Left lung (tissue), 14 donors: Measurements from ENCODE around the gene GFY. TPM values are rescaled to one million over a fixed set of nuclear protein-coding genes. Genes with fewer than 3 reads are reported as not detected.

ENCODE experiments used
- ATAC-seq: fragments of 200-7000 bp; cut with Tn5 transposase; one replicate; pipeline ENCODE4 v1.9.1; 2020; ENCODE audit warnings: moderate library complexity
- DNase-seq, 4 donors: peaks; one replicate each; pipeline ENCODE4 v3.0.0-alpha.2; 2013 to 2020
- H3K27ac ChIP-seq, 2 donors: fragments of 200-600 bp; sonication (generic) in 1 of 2; one replicate each; pipeline versions ENCODE4 v1.5.0 to v1.8.0; 2020 to 2021
- H3K27me3 ChIP-seq, 2 donors: fragments of 200-600 bp; sonication (generic) in 1 of 2; one replicate each; pipeline versions ENCODE4 v1.5.0 to v1.8.0; 2020 to 2021
- H3K36me3 ChIP-seq, 2 donors: fragments of 200-600 bp; sonication (generic) in 1 of 2; one replicate each; pipeline versions ENCODE4 v1.5.0 to v1.8.0; 2020 to 2021
- H3K4me1 ChIP-seq, 2 donors: fragments of 200-600 bp; one replicate each; pipeline ENCODE4 v1.8.0; 2021
- H3K4me3 ChIP-seq, 2 donors: fragments of 200-600 bp; sonication (generic) in 1 of 2; one replicate each; pipeline versions ENCODE4 v1.5.0 to v1.8.0; 2020 to 2021; ENCODE audit warnings: mild to moderate bottlenecking in 1 of 2
- H3K9me3 ChIP-seq, 2 donors: fragments of 200-600 bp; sonication (generic) in 1 of 2; one replicate each; pipeline versions ENCODE4 v1.5.0 to v1.8.0; 2020 to 2021
- CTCF ChIP-seq, 2 donors: fragments of 200-600 bp; sonication (generic) in 1 of 2; IDR thresholded peaks; one replicate each; pipeline versions ENCODE4 v1.5.0 to v1.8.0; 2021; ENCODE audit warnings: antibody characterized with exemption in 2 of 2
- intact Hi-C, 2 donors: fragments of 100-400 bp; cut with DNase I; formaldehyde crosslinking; loops; one replicate each; pipeline versions ENCODE4 v1.11.2 to v1.14.2; 2022
- long read RNA-seq, 12 donors: library from polyadenylated mRNA in 2 of 12; unstranded in 2 of 12; transcript quantifications; one replicate each; pipeline ENCODE4 v2.0.0 and lab custom pipeline, GENCODE V29; 2019 to 2026
- polyA plus RNA-seq, 6 donors: library from polyadenylated mRNA; unstranded; fragments of 120-200 nt; gene quantifications; one replicate each; pipeline ENCODE4 v1.2.1, GENCODE V29; 2013; ENCODE audit not compliant: insufficient read length in 6 of 6
- total RNA-seq, 2 donors: library from RNA; stranded (reverse); fragmentation: NEBNext Ultra II Directional; extraction: Animal tissue kit (Norgen Biotek cat#: 25700); gene quantifications; one replicate each; pipeline ENCODE4 v1.2.1, GENCODE V29; 2021
- donor health status: DM: no; HTN: yes; CAD: no.
- donor health status: DM: no; HTN: no; CAD: no.

GFY gene
- total RNA-seq (not detected), polyA plus RNA-seq (not detected)
- long read RNA-seq, donor 1, result 0 reads
- long read RNA-seq, donor 2, result 0 reads
- long read RNA-seq, donor 3, result 0 reads
- long read RNA-seq, donor 4, result 0 reads
- long read RNA-seq, donor 5, result 0 reads
- long read RNA-seq, donor 6, result 0 reads
- long read RNA-seq, donor 7, result 0 reads
- long read RNA-seq, donor 8, result 0 reads
- long read RNA-seq, donor 9, result 0 reads
- long read RNA-seq, donor 10, result 0 reads
- long read RNA-seq, donor 11, result 0 reads
- long read RNA-seq, donor 12, result 0 reads

GRCh38 chr19:49425178-49425577, at the start of gene GFY:
Gene GFY (plus strand): TSS chr19:49425388. CDS start chr19:49426431, 1,043 bp downstream.
- H3K27ac ChIP-seq, result no peak within 1 kb of the TSS
- H3K4me1 ChIP-seq, result peaks cover 7 to 37% of the 10 kb centered on the region in 2 donors
- TF ChIP-seq CTCF (IDR thresholded peaks at IDR 0.05), result no peak
- DNase-seq, result no peak
- H3K36me3 ChIP-seq, result no peaks in the 10 kb centered on the region
- peaks cover 83 to 100% of the 10 kb centered on the region in 2 donors for H3K27me3 ChIP-seq
- H3K4me3 ChIP-seq, result no peak within 1 kb of the TSS
- intact Hi-C loops, result no loop called here
- ATAC-seq, result no peak
- no peaks in the 10 kb centered on the region for H3K9me3 ChIP-seq

DNA sequence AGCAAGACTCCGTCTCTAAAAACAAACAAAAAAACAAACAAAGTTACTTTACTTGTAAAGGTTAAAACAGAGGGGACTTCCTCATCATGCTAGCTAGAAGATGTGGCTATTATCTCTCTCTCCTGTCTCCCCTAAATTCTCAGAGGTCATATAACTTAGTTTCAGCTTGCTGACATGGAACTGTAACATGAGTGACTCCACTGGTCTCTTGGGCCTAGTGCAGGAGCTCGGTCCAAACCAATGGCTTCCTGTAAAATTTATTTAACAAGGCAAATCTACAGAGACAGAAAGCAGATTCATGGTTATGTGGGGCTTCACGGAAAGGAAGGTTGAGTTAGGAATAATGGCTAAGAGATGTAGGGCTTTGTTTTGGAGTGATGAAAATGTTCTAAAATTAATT, 46.7 kb upstream of the GFY start:
- H3K9me3 ChIP-seq, result peaks cover 0 to 11% of the 10 kb centered on the region in 2 donors
- intact Hi-C loops, result no loop called here

GRCh38 chr19:49380391-49380790, 44.8 kb upstream of the GFY start:
- Histone ChIP-seq H3K9me3 (peaks cover 0 to 11% of the 10 kb centered on the region in 2 donors), H3K4me3 (no peak overlapping the region), H3K27ac (no peak overlapping the region), H3K36me3 (no peaks in the 10 kb centered on the region), H3K27me3 (peaks cover 0 to 4% of the 10 kb centered on the region in 2 donors), H3K4me1 (no peaks in the 10 kb centered on the region)
- no peak for TF ChIP-seq CTCF (IDR thresholded peaks at IDR 0.05)
- ATAC-seq, result no peak
- intact Hi-C loops, result no loop called here
- DNase-seq, result no peak

More for the DNA sequence above, 46.7 kb upstream of the GFY start:
- no peaks in the 10 kb centered on the region for H3K36me3 ChIP-seq
- DNase-seq, result no peak
- ATAC-seq, result no peak
- no peak overlapping the region for H3K4me3 ChIP-seq
- no peaks in the 10 kb centered on the region for H3K4me1 ChIP-seq
- no peak overlapping the region for H3K27ac ChIP-seq
- no peak for TF ChIP-seq CTCF (IDR thresholded peaks at IDR 0.05)
- H3K27me3 ChIP-seq, result no peaks in the 10 kb centered on the region

- no peaks in the 10 kb centered on the region for H3K4me1 ChIP-seq
Observed at GRCh38 chr19:49382639-49383038, 42.5 kb upstream of the GFY start.

More at GRCh38 chr19:49382639-49383038, 42.5 kb upstream of the GFY start:
- no peak for TF ChIP-seq CTCF (IDR thresholded peaks at IDR 0.05)
- no peak overlapping the region for H3K27ac ChIP-seq
- intact Hi-C loops, result no loop called here
- H3K27me3 ChIP-seq, result peaks cover 0 to 9% of the 10 kb centered on the region in 2 donors
- H3K4me3 ChIP-seq, result no peak overlapping the region
- H3K9me3 ChIP-seq, result peaks cover 0 to 11% of the 10 kb centered on the region in 2 donors
- no peak for ATAC-seq
- no peaks in the 10 kb centered on the region for H3K36me3 ChIP-seq
- DNase-seq, result no peak
